ENCODE measurements around the gene ALDH3A1. TPM values are rescaled to one million over a fixed set of nuclear protein-coding genes. Genes with fewer than 3 reads are reported as not detected.
A peak's percentile ranks its signal among the peaks of the same experiment; 100 is the strongest.

ALDH3A1 gene
- total RNA-seq, 1 experiment from 2014 or later: not detected

DNA sequence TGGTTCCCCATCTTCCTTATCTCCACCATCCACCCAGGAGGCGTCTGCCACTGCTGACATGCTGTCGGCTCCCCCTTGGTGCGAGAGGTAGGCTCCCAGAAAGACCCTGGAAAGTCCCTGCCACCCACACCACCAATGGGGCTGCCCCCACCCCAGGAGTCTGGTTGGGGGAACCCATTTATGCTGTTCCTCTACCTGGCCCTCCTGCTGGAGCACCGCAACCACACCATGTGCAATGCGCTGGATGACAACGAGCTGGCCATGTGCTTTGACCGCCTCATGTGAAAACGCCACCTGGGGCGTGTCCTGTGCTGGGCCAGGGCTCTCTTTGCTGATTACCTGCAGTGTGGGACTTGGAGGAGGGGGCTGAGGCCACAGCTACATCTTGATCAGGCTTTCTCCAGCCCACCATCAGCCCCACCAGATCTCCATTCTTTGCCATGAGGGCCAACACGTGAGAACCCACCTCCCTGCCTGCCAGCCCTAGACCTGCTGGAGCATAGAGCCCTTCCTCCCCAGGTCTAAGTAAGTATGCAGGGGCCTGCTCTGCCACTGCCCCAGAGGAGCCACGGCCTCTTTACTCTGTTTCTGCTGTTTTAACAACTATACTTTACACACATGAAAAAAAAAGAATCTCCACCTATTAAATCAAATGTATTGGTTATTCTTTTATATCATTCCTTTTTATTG, 7.9 kb upstream of the ALDH3A1 start:
- intact Hi-C loops (cut with micrococcal nuclease; ENCODE audit: unreplicated experiment): no loop called here
- Histone ChIP-seq H3K27ac (ENCODE audit: low read depth, low read length, poor library complexity, severe bottlenecking) (no peak overlapping the region), H3K4me1 (ENCODE audit: insufficient read depth, low read length, poor library complexity, severe bottlenecking) (no peaks in the 10 kb centered on the region), H3K4me3 (ENCODE audit: low read depth, low read length, poor library complexity, severe bottlenecking) (no peak overlapping the region), H3K9me3 (ENCODE audit: low read depth, low read length, poor library complexity, severe bottlenecking) (no peaks in the 10 kb centered on the region), H3K36me3 (ENCODE audit: insufficient read depth, low read length, poor library complexity, severe bottlenecking) (no peaks in the 10 kb centered on the region), H3K27me3 (replicated peaks; ENCODE audit: insufficient read depth, low read depth, low read length, poor library complexity) (no peaks in the 10 kb centered on the region)
- POLR2A ChIA-PET (ENCODE audit: low non-redundant PET): no interaction called here
- BruUV-seq (replicated peaks): no TSS peak
- no peak for TF ChIP-seq EZH2 (IDR thresholded peaks at IDR 0.05; ENCODE audit: borderline replicate concordance, low read depth, low read length, poor library complexity, severe bottlenecking)
- TF ChIP-seq, protein P1, sequence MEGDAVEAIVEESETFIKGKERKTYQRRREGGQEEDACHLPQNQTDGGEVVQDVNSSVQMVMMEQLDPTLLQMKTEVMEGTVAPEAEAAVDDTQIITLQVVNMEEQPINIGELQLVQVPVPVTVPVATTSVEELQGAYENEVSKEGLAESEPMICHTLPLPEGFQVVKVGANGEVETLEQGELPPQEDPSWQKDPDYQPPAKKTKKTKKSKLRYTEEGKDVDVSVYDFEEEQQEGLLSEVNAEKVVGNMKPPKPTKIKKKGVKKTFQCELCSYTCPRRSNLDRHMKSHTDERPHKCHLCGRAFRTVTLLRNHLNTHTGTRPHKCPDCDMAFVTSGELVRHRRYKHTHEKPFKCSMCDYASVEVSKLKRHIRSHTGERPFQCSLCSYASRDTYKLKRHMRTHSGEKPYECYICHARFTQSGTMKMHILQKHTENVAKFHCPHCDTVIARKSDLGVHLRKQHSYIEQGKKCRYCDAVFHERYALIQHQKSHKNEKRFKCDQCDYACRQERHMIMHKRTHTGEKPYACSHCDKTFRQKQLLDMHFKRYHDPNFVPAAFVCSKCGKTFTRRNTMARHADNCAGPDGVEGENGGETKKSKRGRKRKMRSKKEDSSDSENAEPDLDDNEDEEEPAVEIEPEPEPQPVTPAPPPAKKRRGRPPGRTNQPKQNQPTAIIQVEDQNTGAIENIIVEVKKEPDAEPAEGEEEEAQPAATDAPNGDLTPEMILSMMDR (conservative IDR thresholded peaks at IDR 0.05; ENCODE audit: low read depth, low read length): no peak
- CTCF ChIA-PET: interaction anchor here (0.8 kb wide), 1 partner anchor 11 kb away, joined by 5 read pairs; no protein-coding TSS in a partner anchor
- DNase-seq (ENCODE audit: low spot score): no peak

DNA sequence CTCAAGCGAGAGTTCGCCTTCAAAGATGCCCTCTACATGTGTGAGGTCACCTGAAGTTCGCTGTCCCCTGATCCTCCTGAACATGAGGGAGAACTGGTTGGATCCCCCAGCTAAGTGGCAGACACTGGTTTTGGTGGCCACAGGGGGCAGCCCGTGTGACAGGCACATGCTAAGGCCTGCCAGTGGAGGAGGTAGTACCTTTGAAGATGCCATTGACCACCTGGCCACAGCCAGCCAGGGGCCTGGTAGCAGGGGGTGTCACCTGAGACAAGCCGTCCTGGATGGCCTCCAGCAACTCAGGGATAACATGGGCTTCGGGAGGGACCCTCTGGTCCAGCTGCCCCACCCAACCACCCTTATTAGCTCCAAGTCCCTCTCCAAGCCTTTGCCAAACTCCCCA, 7.3 kb upstream of the ALDH3A1 start:
- TF ChIP-seq, protein P1 (conservative IDR thresholded peaks at IDR 0.05; ENCODE audit: low read depth, low read length): no peak
- no peak for TF ChIP-seq EZH2 (IDR thresholded peaks at IDR 0.05; ENCODE audit: borderline replicate concordance, low read depth, low read length, poor library complexity, severe bottlenecking)
- Histone ChIP-seq H3K9me3 (ENCODE audit: low read depth, low read length, poor library complexity, severe bottlenecking) (no peaks in the 10 kb centered on the region), H3K4me1 (ENCODE audit: insufficient read depth, low read length, poor library complexity, severe bottlenecking) (no peaks in the 10 kb centered on the region), H3K27ac (ENCODE audit: low read depth, low read length, poor library complexity, severe bottlenecking) (no peak overlapping the region), H3K36me3 (ENCODE audit: insufficient read depth, low read length, poor library complexity, severe bottlenecking) (no peaks in the 10 kb centered on the region), H3K4me3 (ENCODE audit: low read depth, low read length, poor library complexity, severe bottlenecking) (no peak overlapping the region), H3K27me3 (replicated peaks; ENCODE audit: insufficient read depth, low read depth, low read length, poor library complexity) (no peaks in the 10 kb centered on the region)
- no peak for DNase-seq (ENCODE audit: low spot score)
- no TSS peak for BruUV-seq (replicated peaks)
- intact Hi-C loops (cut with micrococcal nuclease; ENCODE audit: unreplicated experiment): no loop called here
- ChIA-PET POLR2A (ENCODE audit: low non-redundant PET) (no interaction called here), CTCF (no interaction called here)

DNA sequence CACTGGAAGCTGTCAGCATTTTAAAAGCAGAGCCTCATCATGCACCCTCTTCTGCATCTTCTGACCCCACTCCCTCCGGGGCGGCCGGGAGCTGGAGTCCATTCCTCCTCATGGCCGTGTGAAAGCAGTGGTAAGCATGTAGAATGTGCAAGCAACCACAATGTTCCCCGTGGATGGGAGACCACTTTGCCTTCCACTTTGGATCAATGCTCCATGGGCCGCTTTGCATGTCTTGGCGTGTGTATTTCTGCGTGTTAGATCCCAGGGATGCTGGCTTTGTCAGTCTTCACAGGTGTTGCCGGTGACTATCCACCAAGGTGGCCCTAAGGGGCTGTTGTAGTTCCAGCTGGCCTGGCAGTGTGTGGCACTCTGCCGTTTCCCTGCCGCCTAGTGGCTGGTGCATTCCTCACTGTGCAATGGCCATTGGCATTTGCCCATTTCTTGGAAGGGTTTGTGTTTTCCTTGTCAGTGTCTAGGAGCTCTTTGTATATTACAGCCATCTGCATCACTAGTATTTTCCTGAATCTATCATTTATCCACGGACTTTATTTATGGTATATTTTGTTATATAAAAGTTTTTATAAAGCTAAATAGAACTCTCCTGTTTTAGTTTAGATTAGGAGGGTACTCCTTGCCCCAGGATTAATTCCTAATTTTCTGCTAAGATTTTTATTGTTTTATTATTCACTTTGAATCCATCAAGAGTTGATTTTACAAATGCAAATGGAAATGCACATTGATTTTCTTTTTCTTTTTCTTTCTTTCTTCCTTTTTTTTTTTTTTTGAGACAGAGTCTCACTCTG, 5.8 kb upstream of the ALDH3A1 start:
- intact Hi-C loops (cut with micrococcal nuclease; ENCODE audit: unreplicated experiment): no loop called here
- DNase-seq (ENCODE audit: low spot score): peak; percentile 34

More for the DNA sequence above, 5.8 kb upstream of the ALDH3A1 start:
- Histone ChIP-seq H3K36me3 (ENCODE audit: insufficient read depth, low read length, poor library complexity, severe bottlenecking) (no peaks in the 10 kb centered on the region), H3K27me3 (replicated peaks; ENCODE audit: insufficient read depth, low read depth, low read length, poor library complexity) (no peaks in the 10 kb centered on the region), H3K9me3 (ENCODE audit: low read depth, low read length, poor library complexity, severe bottlenecking) (no peaks in the 10 kb centered on the region), H3K27ac (ENCODE audit: low read depth, low read length, poor library complexity, severe bottlenecking) (no peak overlapping the region), H3K4me1 (ENCODE audit: insufficient read depth, low read length, poor library complexity, severe bottlenecking) (no peaks in the 10 kb centered on the region), H3K4me3 (ENCODE audit: low read depth, low read length, poor library complexity, severe bottlenecking) (no peak overlapping the region)
- ChIA-PET CTCF (interaction anchor here (1.0 kb wide), 1 partner anchor 8 kb away, joined by 10 read pairs; no protein-coding TSS in a partner anchor), POLR2A (ENCODE audit: low non-redundant PET) (no interaction called here)
- TF ChIP-seq EZH2 (IDR thresholded peaks at IDR 0.05; ENCODE audit: borderline replicate concordance, low read depth, low read length, poor library complexity, severe bottlenecking): no peak
- TF ChIP-seq, protein P1 (conservative IDR thresholded peaks at IDR 0.05; ENCODE audit: low read depth, low read length): peak; percentile 74
- BruUV-seq (replicated peaks): no TSS peak

All from A673 (cell line).